Heart left ventricle (tissue), 16 donors: ENCODE results near the gene SFXN4. TPM values are rescaled to one million over a fixed set of nuclear protein-coding genes. Genes with fewer than 3 reads are reported as not detected.

ENCODE experiments used
- ATAC-seq, 4 donors: fragments of 200-7000 bp; cut with Tn5 transposase; one replicate each; pipeline ENCODE4 v1.9.1; 2020 to 2022; ENCODE audit warnings: moderate library complexity in 4 of 4, mild to moderate bottlenecking in 3 of 4, moderate number of reproducible peaks in 1 of 4
- DNase-seq, 5 donors: peaks; one replicate each; pipeline ENCODE4 v3.0.0-alpha.2; 2020
- H3K27ac ChIP-seq, 12 donors: fragments of 200-600 bp; sonication (generic) in 4 of 12; one replicate each; pipeline versions ENCODE4 v1.5.0 to v1.8.0; 2016 to 2022; ENCODE audit warnings: mild to moderate bottlenecking in 2 of 12
- H3K27me3 ChIP-seq, 9 donors: fragments of 200-600 bp; sonication (generic) in 2 of 9; one replicate each; pipeline versions ENCODE4 v1.5.1 to v1.8.0; 2016 to 2022; ENCODE audit warnings: mild to moderate bottlenecking in 3 of 9
- H3K36me3 ChIP-seq, 9 donors: fragments of 200-600 bp; sonication (generic) in 2 of 9; one replicate each; pipeline versions ENCODE4 v1.5.0 to v1.8.0; 2018 to 2022; ENCODE audit warnings: mild to moderate bottlenecking in 2 of 9
- H3K4me1 ChIP-seq, 12 donors: fragments of 200-600 bp; sonication (generic) in 4 of 12; one replicate each; pipeline versions ENCODE4 v1.5.0 to v1.8.0; 2016 to 2022; ENCODE audit warnings: mild to moderate bottlenecking in 3 of 12
- H3K4me3 ChIP-seq, 12 donors: fragments of 200-600 bp; sonication (generic) in 4 of 12; one replicate each; pipeline versions ENCODE4 v1.5.0 to v1.8.0; 2017 to 2022; ENCODE audit warnings: mild to moderate bottlenecking in 9 of 12, moderate library complexity in 4 of 12
- H3K9me3 ChIP-seq, 12 donors: fragments of 200-600 bp; sonication (generic) in 4 of 12; one replicate each; pipeline versions ENCODE4 v1.5.0 to v1.8.0; 2016 to 2022; ENCODE audit warnings: mild to moderate bottlenecking in 1 of 12
- CTCF ChIP-seq, 12 donors: fragments of 200-600 bp; sonication (generic) in 4 of 12; IDR thresholded peaks; one replicate each; pipeline versions ENCODE4 v1.5.0 to v1.8.0; 2018 to 2022; ENCODE audit warnings: antibody characterized with exemption in 12 of 12, mild to moderate bottlenecking in 5 of 12
- POLR2A ChIP-seq, 2 donors: fragments of 450-650 bp; IDR thresholded peaks; one replicate each; pipeline ENCODE4 v1.6.1; 2017; ENCODE audit warnings: antibody characterized with exemption in 2 of 2, mild to moderate bottlenecking in 2 of 2, moderate library complexity in 2 of 2
- WGBS, 4 donors: extraction: QIAGEN DNeasy Blood & Tissue Kit in 2 of 4; methylation state at CpG; one replicate each; pipeline versions ENCODE4 v1.1.5 to v1.1.7; 2013 to 2018; 5-methylcytosine and 5-hydroxymethylcytosine counted together
- intact Hi-C, 10 donors: fragments of 100-400 bp; cut with DNase I; formaldehyde crosslinking; loops; one replicate each; pipeline versions ENCODE4 v1.11.1 to v1.14.2; 2022
- polyA plus RNA-seq, 2 donors: library from polyadenylated mRNA; stranded (reverse); fragments of 200-250 nt; gene quantifications; one replicate each; pipeline ENCODE4 v1.2.3, GENCODE V29; 2013
- total RNA-seq, 9 donors: library from RNA; depleted of rRNA in 2 of 9; stranded (reverse); fragments of >200 nt in 2 of 9; fragmentation: NEBNext Ultra II Directional in 3 of 9; extraction: Animal tissue kit (Norgen Biotek cat#: 25700) in 3 of 9; gene quantifications; one replicate each; pipeline versions ENCODE4 v1.1.0 to v1.2.4, GENCODE V29; 2016 to 2023
- donor health status: ischemic (EF 13 %, LVEDD 7.1; RV severe dilation, severe dysfunction).
- donor health status: healthy with polysubstance abuse.
- donor health status: DM: no; HTN: yes; CAD: no.
- donor health status: DM: no; HTN: no; CAD: no.
- donor health status: ischemic (EF 25% LVEDD 6.9; RV normal size, moderate dysfunction).
- donor health status: ischemic (EF 25% LVEDD 5.7; RV mildly dilated, moderate dysfunction).
- donor health status: healthy.
- donor health status: DM: yes; HTN: yes; CAD: no.
- donor health status: ischemic (EF 35%, LVEDD 5.7; RV mildly dilated, moderate dysfunction).
- donor health status: nonischemic (EF 11% LVEDD 7.7; RV severe dilation, severe dysfunction).
- donor health status: DM: yes; HTN: yes; CAD: no.
- donor health status: PGD.
- donor health status: ischemic (EF 29% LVEDD 5.4; RV normal size, mild dysfunction).
- donor health status: nonischemic (EF 23%, LVEDD 6.1; RV moderate dilation, normal function).

SFXN4 gene
- total and polyA plus RNA-seq, 11 donors, result 33.2 to 68.5 (median 42.8) TPM

DNA sequence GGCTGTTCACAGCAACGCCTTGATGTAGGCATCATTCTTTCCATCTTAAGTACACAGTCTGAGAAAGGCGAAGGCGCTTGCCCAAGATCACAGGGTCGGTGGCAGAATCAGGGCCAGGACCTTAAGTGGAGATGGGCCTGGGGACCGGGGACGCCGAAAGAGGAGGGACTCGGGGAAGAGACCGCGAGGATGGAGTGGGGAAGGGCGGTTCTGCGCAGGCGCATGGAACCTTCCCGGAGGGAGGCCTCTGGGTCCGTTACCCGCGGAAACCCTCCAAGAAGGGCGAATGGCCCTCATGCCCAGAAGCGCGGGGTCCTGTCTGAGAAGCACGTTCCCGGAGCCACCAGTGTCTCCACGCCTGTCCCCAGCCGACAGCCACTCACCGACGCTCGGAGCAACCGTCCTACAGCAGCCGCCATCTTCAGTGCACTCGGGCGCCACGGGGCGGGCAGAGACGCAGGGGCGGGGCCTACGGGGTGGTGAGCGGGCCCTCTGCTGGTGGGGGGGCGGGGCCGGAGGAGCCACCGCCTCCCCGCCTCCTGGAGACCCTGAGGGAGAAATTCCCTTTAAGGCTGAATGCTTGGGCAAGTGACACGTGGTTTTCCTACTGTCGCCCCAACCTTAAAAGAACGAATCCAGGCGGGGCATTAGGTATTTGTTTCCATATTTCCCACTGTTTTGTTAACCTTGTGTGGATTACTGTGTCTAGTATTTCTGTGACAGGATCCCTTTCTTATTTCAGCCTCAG, 13.0 kb upstream of the SFXN4 start, which contains the start of gene PRDX3:
Gene PRDX3 (minus strand): TSS at position 441 of the 748 bp plus-strand sequence. CDS start 22 bp downstream, at position 419.
- 1% methylated on average over 15 to 45 of the region's 45 CpGs for WGBS, 4 donors
- peak in 10 of 12 donors; percentile 7 to 60 (median 23) for TF ChIP-seq CTCF (IDR thresholded peaks at IDR 0.05)
- peak in 1 of 2 donors; percentile 62 for TF ChIP-seq POLR2A (IDR thresholded peaks at IDR 0.05)
- ATAC-seq (peak; percentile 97 to 100 (median 99)), DNase-seq (peak; percentile 94 to 96 (median 95))
- H3K27me3 ChIP-seq, result no peaks in the 10 kb centered on the region
- H3K9me3 ChIP-seq, result no peaks in the 10 kb centered on the region
- H3K27ac ChIP-seq, result peak within 1 kb of the TSS; percentile 72 to 99 (median 92)
- peak within 1 kb of the TSS; percentile 53 to 92 (median 76) for H3K4me3 ChIP-seq
- H3K36me3 ChIP-seq, result peaks cover 0 to 32% (median 24%) of the 10 kb centered on the region in 9 donors
- intact Hi-C loops, result no loop called here
- peaks cover 3 to 23% (median 17%) of the 10 kb centered on the region in 12 donors for H3K4me1 ChIP-seq

DNA sequence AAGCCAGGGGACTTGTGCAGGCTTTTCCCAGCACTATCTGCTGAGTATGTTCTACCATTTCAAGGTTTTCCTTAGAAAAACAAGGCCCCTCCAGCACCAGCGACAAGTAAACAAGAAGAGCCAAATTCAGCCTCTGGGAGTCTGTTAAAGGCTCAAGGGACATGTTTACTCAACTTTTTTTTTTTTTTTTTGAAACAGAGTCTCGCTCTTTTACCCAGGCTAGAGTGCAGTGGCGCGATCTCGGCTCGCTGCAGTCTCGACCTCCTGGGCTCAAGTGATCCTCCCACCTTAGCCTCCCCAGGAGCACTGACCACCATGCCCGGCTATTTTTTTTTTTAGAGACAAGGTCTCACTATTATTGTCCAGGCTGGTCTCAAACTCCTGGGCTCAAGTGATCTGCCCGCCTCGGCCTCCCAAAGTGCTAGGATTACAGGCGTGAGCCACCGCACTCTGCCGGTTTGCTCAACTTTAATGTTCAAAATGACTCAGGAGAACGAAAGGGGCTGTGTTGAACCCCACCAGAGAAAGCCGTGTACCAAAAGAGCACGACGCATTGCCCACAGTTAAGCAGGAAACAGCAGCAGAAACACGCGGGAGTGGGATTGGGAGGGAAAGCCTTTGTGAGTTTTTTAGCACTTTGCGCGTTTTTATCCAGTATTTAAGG, 12.3 kb upstream of the SFXN4 start:
- ATAC-seq (peak in 2 of 4 donors; percentile 1 to 3), DNase-seq (no peak)
- Histone ChIP-seq H3K27ac (peak overlapping the region; percentile 72 to 99 (median 92)), H3K4me1 (peaks cover 3 to 23% (median 17%) of the 10 kb centered on the region in 12 donors), H3K9me3 (no peaks in the 10 kb centered on the region), H3K36me3 (peaks cover 0 to 39% (median 31%) of the 10 kb centered on the region in 9 donors), H3K27me3 (no peaks in the 10 kb centered on the region), H3K4me3 (peak overlapping the region; percentile 53 to 92 (median 76))
- intact Hi-C loops, result no loop called here
- TF ChIP-seq CTCF (IDR thresholded peaks at IDR 0.05), result no peak
- no peak for TF ChIP-seq POLR2A (IDR thresholded peaks at IDR 0.05)
- WGBS, 4 donors, result 27 to 32% (median 28%) methylated on average over 21 of the region's 21 CpGs

DNA sequence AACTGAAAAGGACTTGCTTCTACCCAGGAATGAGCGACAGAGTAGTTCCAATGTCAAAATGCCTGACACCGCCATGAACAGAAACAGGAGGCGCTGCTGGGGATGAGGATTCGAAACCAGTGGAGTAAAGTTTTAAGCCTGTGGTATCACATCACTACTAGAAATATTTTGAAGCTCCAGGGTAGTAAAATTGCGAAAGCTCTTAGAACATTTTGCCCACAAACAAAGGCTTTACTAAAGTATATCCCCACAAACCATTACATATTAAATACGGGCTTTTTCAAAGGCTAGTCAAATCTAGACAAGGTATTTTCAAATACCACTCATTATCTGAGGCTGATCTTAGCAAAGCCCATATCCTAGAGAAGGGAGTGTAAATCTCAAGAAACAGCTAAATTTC, 10.7 kb upstream of the SFXN4 start:
- no peak overlapping the region for H3K4me3 ChIP-seq
- WGBS, 4 donors, result 92 to 94% (median 93%) methylated on average over 6 of the region's 6 CpGs
- ATAC-seq (no peak), DNase-seq (no peak)
- no peak overlapping the region for H3K27ac ChIP-seq
- no peaks in the 10 kb centered on the region for H3K9me3 ChIP-seq
- H3K4me1 ChIP-seq, result peaks cover 3 to 23% (median 17%) of the 10 kb centered on the region in 12 donors
- intact Hi-C loops, result no loop called here
- H3K27me3 ChIP-seq, result no peaks in the 10 kb centered on the region
- peaks cover 4 to 56% (median 48%) of the 10 kb centered on the region in 9 donors for H3K36me3 ChIP-seq
- TF ChIP-seq CTCF (IDR thresholded peaks at IDR 0.05), result no peak
- no peak for TF ChIP-seq POLR2A (IDR thresholded peaks at IDR 0.05)

GRCh38 chr10:119174109-119174508, 8.6 kb upstream of the SFXN4 start:
- H3K36me3 ChIP-seq, result peaks cover 4 to 76% (median 67%) of the 10 kb centered on the region in 9 donors
- H3K27ac ChIP-seq, result no peak overlapping the region
- no peak for ATAC-seq
- no peaks in the 10 kb centered on the region for H3K27me3 ChIP-seq
- no peak for TF ChIP-seq CTCF (IDR thresholded peaks at IDR 0.05)
- no peak for TF ChIP-seq POLR2A (IDR thresholded peaks at IDR 0.05)
- intact Hi-C loops, result no loop called here
- no peak overlapping the region for H3K4me3 ChIP-seq
- WGBS, 4 donors, result 60 to 70% (median 63%) methylated on average over 2 of the region's 2 CpGs
- peaks cover 3 to 22% (median 15%) of the 10 kb centered on the region in 12 donors for H3K4me1 ChIP-seq
- H3K9me3 ChIP-seq, result no peaks in the 10 kb centered on the region
- DNase-seq, result no peak
